DMS 273 (cell line): ENCODE measurements around the gene HBZ.
A peak's percentile ranks its signal among the peaks of the same experiment; 100 is the strongest.
"Not testable (repeated sequence)": the region's sequence is repeated elsewhere in the genome, so short reads cannot be mapped to it uniquely, and the experiment has no call there.

Source experiments
- DNase-seq: peaks from one replicate; lab custom pipeline; 2025; ENCODE audit not compliant: unreplicated experiment; lab: John Stamatoyannopoulos, UW

HBZ gene

DNA sequence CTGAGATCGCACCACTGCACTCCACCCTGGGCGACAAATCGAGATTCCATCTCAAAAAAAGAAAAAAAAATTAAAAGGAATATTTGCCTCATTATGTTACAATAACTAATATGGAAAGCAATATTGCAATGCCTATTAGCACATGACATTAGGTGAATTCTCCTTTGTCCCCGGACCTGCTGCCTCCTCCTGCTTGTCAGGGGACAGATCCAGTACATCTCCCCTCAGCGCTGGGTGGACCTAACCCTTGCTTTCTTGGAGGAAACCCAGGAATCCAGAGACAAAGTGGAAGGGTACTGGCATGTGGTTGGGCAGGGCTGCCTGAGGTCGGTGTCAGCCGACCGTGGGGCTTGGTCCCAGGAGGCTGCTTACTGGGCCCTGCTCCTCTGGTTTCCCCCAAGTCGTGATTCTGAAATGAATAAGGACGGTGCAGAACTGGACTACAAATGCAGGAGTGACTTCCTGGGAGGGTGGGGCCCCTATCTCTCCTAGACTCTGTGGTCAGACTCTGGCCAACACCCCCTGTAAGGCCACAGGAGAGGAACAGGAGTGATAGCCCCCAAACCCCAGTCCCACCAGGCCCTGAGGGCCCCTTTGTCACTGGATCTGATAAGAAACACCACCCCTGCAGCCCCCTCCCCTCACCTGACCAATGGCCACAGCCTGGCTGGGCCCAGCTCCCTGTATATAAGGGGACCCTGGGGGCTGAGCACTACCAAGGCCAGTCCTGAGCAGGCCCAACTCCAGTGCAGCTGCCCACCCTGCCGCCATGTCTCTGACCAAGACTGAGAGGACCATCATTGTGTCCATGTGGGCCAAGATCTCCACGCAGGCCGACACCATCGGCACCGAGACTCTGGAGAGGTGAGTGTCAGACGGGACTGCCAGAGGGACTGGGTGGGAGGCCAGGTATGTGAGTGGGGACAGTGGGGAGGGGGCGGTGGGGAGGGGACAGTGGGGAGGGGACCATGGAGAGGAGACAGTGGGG is at the start of gene HBZ:
Gene HBZ, plus strand, starts transcription at position 504 of the 988 bp plus-strand sequence. Its CDS starts 266 bp downstream, at position 770.
- DNase-seq, result no peak

DNA sequence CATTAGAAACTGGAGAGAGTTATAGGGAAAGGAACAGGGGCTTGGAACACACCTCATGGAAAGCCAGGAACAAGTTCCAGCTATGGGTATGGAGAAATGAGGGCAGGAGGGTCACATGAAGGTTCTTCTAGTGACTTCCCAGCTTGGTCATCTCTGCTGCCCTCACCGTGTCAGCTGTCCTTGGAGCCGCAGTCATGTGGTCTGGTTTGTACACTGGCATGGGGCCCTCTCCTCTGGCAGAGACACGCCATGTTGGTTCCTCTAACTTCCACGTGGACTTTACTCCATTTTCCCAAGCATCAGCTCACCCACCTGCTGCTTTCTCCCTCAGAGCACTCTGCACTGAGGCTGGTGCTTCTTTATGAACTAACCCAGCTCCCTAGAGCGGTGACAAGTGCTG is 48.1 kb upstream of the HBZ start:
- DNase-seq, result no peak

DNA sequence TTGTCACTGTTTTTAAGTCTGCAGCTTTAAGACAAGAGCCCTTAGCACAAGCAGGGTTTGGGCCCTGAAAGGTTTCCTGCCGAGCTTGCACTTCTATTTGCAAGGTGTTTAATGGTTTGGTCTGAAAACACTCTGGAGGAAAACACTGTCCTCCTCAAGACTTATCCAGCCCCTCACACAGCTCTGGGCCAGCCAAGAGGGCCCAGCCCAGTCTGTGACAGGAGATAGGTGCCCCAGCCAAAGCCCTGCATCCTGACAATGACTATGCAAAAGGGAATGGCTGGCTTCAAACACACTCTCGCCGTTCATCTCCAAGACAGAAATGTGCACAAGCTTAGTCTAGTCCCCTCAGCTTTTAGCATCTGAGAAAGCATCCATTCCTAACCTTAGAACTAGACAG is 47.5 kb upstream of the HBZ start:
- no peak for DNase-seq

DNA sequence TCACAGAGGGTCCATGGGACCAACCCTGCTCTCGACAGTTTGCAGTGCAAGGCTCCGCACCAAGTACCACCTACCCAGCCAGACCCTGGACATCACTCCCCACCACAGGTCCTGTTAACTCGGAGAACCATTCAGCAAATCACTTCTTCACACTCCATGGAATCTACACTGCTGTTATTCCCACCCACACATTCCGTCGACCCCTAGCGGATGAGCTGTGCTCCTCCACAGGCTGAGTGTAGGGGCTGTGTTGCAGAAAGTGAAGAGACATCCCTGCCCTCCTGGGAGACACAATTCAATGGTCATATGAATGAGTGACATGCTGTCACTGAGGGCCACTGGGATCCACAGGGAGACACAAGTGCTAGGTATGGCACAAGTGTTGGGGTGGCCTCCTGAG is 46.9 kb upstream of the HBZ start:
- DNase-seq, result no peak

DNA sequence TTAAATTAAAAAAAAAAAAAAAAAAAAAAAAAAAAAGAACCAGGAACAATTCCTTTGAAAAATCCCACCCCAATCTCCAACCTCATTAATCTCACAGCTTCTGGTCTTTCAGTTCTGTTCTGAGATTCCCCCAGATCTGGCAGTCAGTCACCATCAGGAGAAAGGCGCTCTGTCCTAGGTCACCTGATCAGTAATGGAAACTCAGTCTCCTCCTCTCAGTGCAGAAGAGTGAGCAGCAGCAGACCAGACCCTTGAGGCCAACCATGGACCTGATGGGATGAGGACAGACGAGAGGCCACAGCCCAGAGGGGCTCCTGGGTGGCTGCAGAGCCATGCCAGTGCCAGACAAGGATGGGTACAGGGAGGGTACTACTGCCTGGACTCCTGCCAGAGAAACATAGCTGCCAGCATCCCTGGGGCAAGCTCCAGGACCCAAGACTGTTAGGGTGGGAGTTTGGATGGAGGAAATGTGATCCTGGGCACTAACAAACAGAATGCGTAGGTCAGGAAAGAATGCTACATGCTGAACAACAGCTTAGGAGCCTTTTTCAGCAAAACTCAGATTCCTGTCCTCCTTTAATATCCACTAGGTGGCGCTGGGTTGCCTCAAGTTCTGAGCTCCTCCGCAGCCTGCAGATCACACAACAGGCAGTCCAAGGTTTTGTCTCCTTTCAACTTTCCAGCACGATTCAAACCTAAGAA is 45.7 kb upstream of the HBZ start:
- DNase-seq, result peak; percentile 89

DNA sequence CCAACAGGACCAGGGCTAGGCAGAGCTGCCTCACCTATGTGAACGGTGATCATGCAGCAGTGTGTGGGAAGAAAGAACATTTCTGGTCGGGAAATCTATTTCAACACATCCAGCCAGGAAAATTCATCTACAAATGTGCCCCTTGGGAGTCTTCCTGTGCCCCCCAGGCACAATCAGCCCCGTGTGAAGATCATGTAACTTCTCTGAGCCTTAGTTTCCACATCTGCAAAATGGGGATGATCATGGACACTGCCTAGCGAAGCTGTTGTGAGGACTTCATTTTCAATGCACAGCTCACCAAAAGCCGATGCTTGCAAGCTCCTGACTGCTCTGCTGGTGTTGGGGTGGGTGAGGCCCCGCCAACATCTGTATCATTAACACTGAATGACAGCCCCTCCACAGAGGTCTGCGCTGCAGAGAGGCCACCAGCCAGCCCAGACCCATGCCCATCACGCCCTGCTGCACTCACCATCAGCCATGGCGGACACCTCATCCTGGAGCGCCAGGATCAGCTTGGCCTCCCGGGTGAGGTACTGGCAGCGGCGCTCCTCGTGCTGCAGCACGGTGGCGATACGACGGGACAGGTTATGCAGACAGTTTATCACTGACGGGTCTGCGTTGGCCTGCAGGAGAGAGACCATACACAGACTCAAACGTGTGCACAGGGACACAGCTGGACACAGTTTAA is 40.1 kb upstream of the HBZ start:
- DNase-seq, result no peak

DNA sequence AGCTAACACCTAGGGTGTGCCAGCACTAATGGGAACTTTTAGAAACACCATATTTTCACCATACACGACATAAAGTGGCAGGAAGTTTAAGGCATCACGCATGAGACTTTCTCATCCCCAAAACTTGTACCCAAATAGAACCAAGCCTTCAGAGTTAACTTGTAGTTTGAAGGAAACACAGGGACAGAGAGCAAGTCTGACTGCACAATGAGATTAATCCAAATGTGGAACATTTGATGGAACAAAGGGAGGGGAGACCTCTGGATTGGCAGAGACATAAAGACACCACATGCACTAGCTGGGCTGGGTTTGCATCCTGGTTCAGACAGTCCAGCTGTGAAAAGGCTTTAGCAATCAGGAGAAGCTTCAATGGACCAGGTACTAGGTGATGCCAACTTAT is 38.1 kb upstream of the HBZ start:
- DNase-seq, result no peak

DNA sequence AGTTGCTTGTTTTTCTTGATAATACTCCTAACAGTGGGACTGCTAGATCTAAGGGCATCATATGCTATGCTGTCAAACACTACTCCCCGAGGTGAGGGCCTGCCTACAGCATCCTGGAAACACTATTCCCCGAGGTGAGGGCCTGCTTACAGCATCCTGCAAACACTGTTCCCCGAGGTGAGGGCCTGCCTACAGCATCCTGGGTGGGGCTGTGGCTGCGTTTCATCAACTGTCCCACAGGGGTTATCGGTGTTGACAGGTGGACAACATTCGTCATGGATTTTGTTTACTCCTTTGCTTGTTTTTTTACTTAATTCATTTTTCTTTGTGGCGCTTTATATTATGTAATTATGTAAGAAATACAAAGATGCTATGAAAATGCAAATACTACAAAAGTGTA is 36.4 kb upstream of the HBZ start:
- DNase-seq, result no peak

DNA sequence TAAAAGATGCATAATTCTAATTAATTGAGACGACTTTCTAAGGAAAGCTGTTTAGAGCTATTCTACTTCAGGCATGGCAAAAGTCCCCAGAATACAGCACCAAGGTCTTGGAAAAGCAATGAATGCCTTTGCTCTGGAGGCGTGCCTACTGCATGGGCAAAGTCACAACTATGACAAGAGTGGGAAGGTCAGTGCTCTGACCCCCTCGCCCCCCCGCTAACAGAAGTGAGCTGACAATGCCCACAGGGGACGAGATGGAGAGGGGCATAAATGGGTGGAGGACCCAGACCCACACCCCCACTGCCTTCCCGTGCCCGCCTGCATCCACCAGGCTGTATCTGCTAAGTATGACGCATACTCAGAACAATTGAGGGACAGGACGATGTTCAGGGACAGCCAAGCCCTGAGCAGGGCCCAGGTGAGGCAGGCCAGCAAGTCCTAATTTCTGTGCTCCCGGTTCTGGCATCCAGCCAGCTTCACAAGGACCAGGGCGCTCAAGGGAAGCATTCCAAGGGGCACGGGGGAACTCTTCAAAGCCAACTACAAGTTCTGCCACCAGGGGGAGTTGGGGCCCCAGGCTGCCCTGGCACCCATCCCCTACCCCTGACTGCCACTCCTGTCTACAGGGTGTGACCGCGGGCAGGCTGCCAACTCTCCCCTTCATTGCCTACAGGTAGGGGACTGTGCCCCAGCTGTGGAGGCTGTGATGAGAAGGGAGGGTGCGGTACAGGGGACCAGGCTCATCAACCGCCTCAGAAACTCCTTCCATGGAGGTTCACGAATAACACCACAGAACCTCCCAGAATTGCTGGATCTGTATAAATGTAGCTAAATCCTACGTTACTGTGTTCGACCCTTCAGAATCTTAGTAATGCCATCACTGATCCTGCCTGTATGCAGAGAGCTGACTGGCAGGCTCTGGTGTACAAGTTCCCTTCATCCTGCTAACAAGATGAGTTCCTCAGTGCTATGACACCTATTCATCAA is 34.8 kb upstream of the HBZ start:
- peak; percentile 86 for DNase-seq

DNA sequence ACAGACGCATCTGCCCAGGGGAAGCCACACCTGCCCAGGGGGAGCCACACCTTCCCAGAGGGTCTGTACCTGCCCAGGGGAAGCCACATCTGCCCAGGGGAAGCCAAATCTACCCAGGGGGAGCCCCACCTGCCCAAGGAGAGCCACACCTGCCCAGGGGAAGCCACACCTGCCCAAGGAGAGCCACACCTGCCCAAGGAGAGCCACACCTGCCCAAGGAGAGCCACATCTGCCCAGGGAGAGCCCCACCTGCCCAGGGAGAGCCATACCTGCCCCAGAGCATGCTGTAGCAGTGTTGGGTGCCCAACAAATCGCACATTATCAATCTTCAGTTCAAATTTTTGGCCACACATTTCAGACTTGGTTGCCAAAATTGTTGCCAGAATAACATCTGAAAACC is 33.6 kb upstream of the HBZ start:
- DNase-seq, result no peak

DNA sequence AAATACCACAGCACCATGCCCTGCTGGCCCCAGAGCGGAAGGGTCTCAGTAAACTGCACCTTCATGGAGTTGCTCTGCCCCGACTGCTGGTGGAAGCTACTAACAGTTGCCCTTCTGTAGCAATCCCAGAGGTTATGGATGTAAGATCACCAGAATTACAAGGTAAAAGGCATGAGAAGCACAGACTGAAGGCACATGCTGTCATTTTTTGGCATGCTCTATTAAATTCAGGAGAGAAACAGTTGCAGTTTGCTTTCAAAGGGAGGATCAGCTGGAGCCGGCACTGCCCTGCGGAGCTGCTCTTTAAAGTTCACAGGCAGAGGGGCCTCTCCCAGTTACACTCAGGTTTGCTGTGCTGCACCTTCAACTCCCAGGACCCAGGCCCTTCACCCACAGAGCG is 33.1 kb upstream of the HBZ start:
- DNase-seq, result no peak

DNA sequence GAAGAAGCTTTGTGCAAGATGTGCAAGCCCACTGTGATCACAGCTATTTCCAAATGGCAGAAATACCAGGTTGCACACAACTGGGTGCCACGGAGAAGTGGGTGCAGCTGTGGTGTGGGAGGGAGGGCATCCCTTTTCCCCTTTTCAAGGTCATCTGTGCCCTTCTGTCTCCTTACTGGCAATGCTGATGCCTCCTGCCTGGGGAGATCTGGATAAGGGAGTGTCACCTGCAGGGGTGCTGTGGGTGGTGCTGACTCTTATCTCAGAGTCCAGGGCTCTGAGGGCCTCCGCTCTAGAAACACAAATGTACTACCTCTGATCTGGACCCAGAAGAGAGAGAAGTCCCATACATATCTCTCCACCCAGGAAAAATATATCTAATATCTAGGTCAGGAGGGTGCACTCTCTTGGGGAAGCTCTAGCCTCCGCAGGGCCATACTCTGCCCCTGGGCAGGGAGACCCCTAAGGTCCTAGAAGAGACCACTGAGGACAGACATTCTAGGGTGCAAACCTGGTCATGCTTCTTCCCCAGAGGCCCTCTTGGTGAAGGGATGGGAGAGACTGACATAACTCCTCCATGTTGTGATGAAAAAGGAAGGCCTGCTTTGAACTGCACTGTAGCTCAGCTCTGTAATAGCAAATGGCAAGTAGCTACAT is 32.5 kb upstream of the HBZ start:
- DNase-seq, result no peak

DNA sequence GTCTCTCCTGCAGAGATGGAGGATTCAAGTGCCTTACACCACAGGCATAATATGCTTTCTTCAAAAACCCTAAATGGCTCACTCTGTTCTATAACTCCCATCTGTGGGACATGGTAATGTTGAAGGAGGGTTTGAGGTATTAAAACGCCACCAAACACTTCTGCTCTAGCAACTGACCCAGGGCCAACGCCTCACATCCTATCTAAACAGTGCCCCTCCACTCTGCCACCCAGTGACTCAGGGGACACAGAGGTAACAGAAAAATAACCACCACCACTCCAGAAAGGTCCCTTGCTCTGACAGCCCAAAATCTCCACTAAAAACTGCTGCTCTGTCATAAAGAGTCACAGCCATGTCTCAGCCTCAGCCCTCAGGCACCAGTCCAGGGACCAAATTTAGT is 31.7 kb upstream of the HBZ start:
- DNase-seq, result no peak

DNA sequence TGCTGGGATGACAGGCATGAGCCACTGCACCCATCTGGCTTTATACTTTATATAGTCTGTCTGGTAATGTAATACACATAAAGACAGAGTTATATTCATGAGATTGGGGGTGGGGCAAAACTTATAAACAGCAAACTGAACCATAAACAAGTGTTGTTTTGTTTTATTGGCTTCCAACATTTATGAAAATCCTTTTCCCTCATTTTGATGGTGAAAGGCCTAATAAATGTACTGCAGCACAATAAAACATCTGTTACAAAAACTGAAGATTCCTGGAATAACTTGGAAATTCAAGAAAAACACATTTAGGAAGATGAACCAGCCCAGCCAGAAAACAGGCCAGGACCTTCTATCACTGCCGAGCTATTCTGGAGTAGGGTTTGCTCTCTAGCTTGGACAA is 30.1 kb upstream of the HBZ start:
- no peak for DNase-seq

DNA sequence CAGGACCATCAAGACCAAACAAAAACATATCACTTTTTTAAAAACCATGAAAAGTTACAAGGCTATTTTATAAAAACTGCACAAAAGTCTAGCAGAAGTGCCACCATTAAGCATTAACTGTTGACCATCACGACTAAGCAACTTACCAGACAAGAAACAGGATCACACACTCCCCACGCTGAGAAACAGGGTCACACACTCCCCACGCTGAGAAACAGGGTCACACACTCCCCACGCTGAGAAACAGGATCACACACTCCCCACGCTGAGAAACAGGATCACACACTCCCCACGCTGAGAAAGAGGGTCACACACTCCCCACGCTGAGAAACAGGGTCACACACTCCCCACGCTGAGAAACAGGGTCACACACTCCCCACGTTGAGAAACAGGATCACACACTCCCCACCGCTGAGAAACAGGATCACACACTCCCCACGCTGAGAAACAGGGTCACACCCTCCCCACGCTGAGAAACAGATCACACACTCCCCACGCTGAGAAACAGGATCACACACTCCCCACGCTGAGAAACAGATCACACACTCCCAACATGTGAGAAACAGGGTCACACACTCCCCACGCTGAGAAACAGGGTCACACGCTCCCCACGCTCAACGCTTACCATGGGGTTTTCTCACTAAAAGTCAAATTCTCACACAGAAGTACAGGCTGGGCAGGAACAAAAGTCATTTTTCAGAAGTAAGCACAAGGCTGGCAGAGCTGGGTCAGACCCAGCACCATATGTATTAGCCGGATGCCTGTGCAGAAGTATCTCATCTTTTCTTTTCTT is 28.7 kb upstream of the HBZ start:
- not testable (repeated sequence) for DNase-seq

DNA sequence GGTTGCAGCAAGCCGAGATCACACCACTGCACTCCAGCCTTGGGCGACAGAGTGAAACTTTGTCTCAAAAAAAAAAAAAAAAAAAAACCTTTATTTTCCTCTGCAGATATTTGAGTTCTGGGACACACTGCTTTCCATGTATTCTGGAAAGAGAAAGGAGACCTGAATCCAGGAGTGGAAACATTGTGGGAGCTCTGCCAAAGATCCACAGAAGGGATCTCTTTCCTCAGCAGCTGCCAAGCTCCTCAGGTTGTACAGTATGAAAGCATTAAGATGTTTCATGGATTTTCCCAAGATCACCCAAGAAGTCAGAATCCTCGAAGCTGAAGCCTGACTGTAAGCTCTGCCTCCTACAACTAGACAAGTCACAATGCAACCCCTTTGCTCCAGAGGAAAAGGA is 27.4 kb upstream of the HBZ start:
- no peak for DNase-seq

DNA sequence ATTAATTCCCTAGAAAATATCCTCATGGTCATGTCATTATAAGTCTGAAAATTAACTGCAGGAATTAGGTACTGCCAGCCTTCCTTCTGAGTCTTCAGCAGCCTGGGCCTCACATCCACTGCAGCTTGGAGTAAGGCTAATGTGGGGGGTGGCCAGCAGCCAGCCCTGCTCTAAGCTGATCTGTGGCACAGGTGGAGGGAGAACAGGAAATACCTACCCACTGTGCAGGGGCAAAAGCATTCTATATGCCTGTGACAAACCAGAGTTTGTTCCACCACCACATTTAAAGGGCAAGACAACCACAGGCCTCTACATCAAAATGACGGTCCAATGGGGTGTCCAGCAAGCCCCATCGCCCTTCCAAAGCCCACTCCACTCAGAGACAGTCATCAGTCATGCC is 23.4 kb upstream of the HBZ start:
- no peak for DNase-seq

DNA sequence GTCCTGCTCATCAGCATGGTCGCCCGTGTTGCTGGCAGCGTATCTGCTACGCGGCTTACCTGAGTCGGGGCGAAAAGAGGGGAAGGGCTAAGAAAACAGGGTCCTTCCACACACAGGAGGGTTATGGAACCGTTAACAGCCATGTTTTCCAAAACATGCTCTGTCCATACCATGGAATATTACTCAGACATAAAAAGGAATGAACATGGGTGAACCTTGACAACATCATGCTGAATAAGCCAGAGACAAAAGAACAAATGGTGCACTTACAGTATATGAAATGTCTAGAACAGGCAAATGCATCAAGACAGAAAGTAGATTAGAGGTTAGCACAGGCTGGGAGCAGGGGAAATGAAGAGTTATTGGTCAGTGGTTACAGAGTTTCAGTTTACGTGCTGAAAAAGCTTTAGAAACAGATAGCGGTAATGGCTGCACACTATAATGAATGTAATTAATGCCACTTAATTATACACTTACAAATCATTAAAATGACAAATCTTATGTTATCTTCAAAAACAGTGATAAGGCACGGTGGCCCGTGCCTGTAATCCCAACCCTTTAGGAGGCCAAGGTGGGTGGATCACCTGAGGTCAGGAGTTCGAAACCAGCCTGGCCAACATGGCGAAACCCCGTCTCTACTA is 21.8 kb upstream of the HBZ start:
- no peak for DNase-seq

DNA sequence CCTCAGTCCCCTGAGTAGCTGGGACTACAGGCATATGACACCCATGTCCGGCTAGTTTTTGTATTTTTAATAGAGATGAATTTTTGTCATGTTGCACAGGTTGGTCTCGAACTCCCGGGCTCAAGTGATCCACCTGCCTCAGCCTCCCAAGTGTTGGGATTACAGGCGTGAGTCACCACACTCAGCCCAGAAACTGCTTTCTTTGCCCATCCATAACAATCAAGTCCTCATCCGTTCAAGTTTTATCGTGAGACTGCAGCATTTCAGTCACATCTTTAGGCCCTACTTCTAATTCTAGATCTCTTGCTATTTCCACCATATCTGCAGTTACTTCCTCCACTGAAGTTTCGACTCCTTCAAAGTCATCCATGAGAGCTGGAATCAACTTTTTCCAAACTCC is 20.3 kb upstream of the HBZ start:
- DNase-seq, result no peak
